BJ (cell line): ENCODE measurements around the gene ATP8B4. TPM values are rescaled to one million over a fixed set of nuclear protein-coding genes. Genes with fewer than 3 reads are reported as not detected.
"Not testable (repeated sequence)": the region's sequence is repeated elsewhere in the genome, so short reads cannot be mapped to it uniquely, and the experiment has no call there.

Experiments
- CTCF ChIA-PET: fragments of 350-600 bp; formaldehyde crosslinking; extraction: SDS; loops from one replicate; lab custom pipeline; 2021; ENCODE audit warnings: antibody characterized with exemption, inconsistent platforms; lab: Yijun Ruan, JAX
- POLR2A ChIA-PET: fragments of 300-600 bp; sonication (Branson Sonifier 250); formaldehyde crosslinking; extraction: SDS; loops from one replicate; lab custom pipeline; 2021; ENCODE audit warnings: antibody characterized with exemption; lab: Charles Lee
- DNase-seq: peaks from one replicate; pipeline ENCODE4 v3.0.0-alpha.2; 2011; ENCODE audit warnings: low read depth
- H3K27me3 ChIP-seq: 2 replicates; pipeline ENCODE4 v1.6.0; 2011; ENCODE audit warnings: low read length; ENCODE audit not compliant: control insufficient read depth, insufficient read depth
- H3K36me3 ChIP-seq: 2 replicates; pipeline ENCODE4 v1.5.1; 2011; ENCODE audit warnings: low read length; ENCODE audit not compliant: control insufficient read depth, insufficient read depth
- H3K4me3 ChIP-seq: 2 replicates; pipeline ENCODE4 v1.5.1; 2011; ENCODE audit warnings: low read depth, mild to moderate bottlenecking, control low read depth, low read length
- polyA plus RNA-seq: library from polyadenylated mRNA; depleted of rRNA; stranded (reverse); fragments of >200 nt; gene quantifications from 2 replicates; pipeline ENCODE4 v1.2.3, GENCODE V29; 2011
- TF ChIP-seq, protein P1 (sequence below): IDR thresholded peaks from 2 replicates; pipeline ENCODE4 v1.5.1; 2011; ENCODE audit warnings: low read depth, mild to moderate bottlenecking, control low read depth, inconsistent platforms, low read length, moderate library complexity; ENCODE audit not compliant: insufficient read depth

Gene ATP8B4
- polyA plus RNA-seq, 1 experiment, result 0.23 TPM

DNA sequence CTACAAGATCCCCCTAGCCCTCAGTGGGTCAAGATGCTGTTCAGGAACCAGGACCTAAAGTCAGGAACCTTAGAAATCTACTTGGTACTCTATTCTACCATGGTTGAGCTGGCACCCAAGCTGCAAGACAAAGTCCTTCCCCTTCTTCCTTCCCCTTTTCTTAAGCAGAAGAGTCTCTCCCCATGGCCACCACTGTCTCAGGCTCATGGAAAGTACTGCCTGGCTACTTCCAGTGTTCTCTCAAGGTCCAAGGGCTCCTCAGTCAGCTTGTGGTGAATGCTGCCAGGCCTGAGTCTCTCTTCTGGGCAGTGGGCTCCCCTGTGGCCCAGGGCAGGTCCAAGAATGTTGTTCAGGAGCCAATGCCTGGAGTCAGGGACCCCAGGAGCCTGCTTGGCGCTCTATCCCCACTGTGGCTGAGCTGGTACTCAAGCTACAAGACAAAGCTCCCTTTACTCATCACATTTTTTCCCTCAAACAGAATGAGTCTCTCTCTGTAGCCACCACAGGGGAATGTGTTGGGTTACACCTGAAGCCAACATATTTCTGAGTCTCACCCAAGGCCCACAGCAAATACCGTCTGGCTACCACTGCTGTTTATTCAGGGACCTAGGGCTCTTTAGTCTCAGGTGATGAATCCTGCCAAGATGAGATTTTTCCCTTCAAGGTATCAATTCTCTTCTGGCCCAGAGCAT lies 44.8 kb upstream of the ATP8B4 start:
- POLR2A ChIA-PET, result no interaction called here
- H3K27me3 ChIP-seq, result no peaks in the 10 kb centered on the region
- TF ChIP-seq, protein P1, sequence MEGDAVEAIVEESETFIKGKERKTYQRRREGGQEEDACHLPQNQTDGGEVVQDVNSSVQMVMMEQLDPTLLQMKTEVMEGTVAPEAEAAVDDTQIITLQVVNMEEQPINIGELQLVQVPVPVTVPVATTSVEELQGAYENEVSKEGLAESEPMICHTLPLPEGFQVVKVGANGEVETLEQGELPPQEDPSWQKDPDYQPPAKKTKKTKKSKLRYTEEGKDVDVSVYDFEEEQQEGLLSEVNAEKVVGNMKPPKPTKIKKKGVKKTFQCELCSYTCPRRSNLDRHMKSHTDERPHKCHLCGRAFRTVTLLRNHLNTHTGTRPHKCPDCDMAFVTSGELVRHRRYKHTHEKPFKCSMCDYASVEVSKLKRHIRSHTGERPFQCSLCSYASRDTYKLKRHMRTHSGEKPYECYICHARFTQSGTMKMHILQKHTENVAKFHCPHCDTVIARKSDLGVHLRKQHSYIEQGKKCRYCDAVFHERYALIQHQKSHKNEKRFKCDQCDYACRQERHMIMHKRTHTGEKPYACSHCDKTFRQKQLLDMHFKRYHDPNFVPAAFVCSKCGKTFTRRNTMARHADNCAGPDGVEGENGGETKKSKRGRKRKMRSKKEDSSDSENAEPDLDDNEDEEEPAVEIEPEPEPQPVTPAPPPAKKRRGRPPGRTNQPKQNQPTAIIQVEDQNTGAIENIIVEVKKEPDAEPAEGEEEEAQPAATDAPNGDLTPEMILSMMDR, result no peak
- CTCF ChIA-PET, result interaction anchor here (0.6 to 1.6 kb wide), 3 partner anchors 15 to 149 kb away, joined by 3 to 5 read pairs (median 3); no protein-coding TSS in a partner anchor
- no peak overlapping the region for H3K4me3 ChIP-seq
- DNase-seq, result no peak
- H3K36me3 ChIP-seq, result no peaks in the 10 kb centered on the region

DNA sequence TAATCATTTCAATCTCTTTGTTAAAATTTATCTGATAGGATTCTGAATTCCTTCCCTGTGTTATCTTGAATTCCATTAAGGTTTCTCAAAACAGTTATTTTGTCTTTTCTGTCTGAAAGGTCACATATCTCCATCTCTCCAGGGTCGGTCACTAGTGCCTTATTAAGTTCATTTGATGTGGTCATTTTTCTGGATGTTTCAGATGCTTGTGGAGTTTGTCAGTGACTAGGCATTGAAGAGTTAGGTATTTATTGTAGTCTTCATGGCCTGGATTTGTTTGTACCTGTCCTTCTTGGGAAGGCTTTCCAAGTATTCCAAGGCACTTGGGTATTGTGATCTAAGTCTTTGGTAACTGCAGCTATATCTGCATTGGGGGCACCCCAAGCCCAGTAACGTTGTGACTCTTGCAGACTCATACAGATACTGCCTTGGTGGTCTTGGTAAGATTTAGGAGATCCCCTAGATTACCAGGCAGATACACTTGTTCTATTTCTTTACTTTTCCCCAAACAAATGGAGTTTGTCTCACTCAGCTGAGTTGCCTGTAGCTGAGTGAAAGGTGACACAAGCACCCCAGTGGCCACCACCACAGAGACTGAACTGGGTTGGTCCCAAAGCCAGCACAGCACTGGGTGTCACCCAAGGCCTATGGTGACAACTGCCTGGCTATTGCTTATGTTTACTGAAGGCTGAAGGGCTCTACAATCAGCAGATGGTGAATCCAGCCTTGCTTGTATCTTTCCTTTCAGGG lies 44.1 kb upstream of the ATP8B4 start:
- H3K27me3 ChIP-seq, result no peaks in the 10 kb centered on the region
- DNase-seq, result no peak
- H3K4me3 ChIP-seq, result no peak overlapping the region
- POLR2A ChIA-PET, result no interaction called here
- TF ChIP-seq, protein P1, result no peak
- CTCF ChIA-PET, result interaction anchor here (1.2 to 1.6 kb wide), 2 partner anchors 14 to 18 kb away, joined by 3 to 5 read pairs; no protein-coding TSS in a partner anchor
- H3K36me3 ChIP-seq, result no peaks in the 10 kb centered on the region

DNA sequence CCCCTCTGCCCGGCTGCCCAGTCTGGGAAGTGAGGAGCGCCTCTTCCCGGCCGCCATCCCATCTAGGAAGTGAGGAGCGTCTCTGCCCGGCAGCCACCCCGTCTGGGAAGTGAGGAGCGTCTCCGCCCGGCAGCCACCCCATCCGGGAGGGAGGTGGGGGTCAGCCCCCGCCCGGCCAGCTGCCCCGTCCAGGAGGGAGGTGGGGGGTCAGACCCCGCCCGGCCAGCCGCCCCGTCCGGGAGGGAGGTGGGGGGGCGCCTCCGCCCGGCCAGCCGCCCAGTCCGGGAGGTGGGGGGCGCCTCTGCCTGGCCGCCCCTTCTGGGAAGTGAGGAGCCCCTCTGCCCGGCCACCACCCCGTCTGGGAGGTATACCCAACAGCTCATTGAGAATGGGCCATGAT lies 39.2 kb upstream of the ATP8B4 start:
- H3K36me3 ChIP-seq, CTCF ChIA-PET, POLR2A ChIA-PET, H3K4me3 ChIP-seq, H3K27me3 ChIP-seq, DNase-seq: not testable (repeated sequence)

DNA sequence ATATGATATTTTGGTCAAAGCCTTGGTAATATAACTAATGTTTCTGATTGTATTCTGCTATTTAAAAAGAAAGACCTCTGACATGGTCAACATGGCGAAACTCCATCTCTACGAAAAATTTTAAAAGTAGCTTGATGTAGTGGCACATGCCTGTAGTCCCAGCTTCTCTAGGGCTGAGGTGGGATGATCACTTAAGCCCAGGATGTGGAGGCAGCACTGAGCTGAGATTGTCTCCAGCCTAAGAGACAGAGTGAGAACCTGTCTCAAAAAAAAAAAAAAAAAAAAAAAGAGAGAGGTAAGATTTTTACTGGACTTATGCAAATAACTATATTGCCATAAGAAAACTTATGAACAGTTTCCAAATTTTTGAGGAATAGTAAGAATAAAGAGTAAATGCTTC lies 32.4 kb upstream of the ATP8B4 start:
- Histone ChIP-seq H3K4me3 (no peak overlapping the region), H3K27me3 (no peaks in the 10 kb centered on the region), H3K36me3 (no peaks in the 10 kb centered on the region)
- POLR2A ChIA-PET, result interaction anchor here (0.6 kb wide), 1 partner anchor 96 kb away, joined by 3 read pairs; no protein-coding TSS in a partner anchor
- CTCF ChIA-PET, result interaction anchor here (0.7 to 1.6 kb wide), 3 partner anchors 164 to 916 kb away, joined by 3 to 11 read pairs (median 4); no protein-coding TSS in a partner anchor
- TF ChIP-seq, protein P1, result no peak
- DNase-seq, result no peak

DNA sequence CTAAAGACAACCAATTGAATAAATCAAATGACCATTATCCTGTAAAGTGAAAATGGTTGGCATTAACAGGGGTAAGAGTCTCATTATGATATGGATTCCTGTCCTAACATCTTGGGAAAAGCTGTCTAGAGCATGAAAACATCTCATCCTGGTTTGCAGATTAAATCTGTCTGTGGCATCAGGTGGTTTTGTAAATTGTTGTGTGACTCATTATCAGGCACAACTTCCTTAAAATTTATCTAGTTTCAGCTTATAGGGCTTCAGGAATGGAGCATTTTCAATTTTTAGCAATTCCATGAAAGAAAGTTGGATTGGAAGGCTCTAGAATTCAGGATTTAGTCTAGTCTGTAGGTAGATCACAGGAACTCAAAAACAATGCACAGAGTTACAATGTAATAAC lies 31.8 kb upstream of the ATP8B4 start:
- ChIA-PET POLR2A (no interaction called here), CTCF (interaction anchor here (0.9 to 1.6 kb wide), 3 partner anchors 93 to 915 kb away, joined by 4 to 11 read pairs (median 4); no protein-coding TSS in a partner anchor)
- H3K36me3 ChIP-seq, result no peaks in the 10 kb centered on the region
- no peaks in the 10 kb centered on the region for H3K27me3 ChIP-seq
- TF ChIP-seq, protein P1, result no peak
- no peak for DNase-seq
- no peak overlapping the region for H3K4me3 ChIP-seq
